H1 (cell line): ENCODE data around the gene NHEJ1. TPM values are rescaled to one million over a fixed set of nuclear protein-coding genes. Genes with fewer than 3 reads are reported as not detected.

ENCODE experiments used
- CTCF ChIA-PET: fragments of 300-600 bp; sonication (Branson Sonifier 250); formaldehyde crosslinking; loops from one replicate; lab custom pipeline; 2021; ENCODE audit not compliant: partially characterized antibody; lab: Charles Lee
- POLR2A ChIA-PET: fragments of 300-600 bp; sonication (Branson Sonifier 250); formaldehyde crosslinking; loops from one replicate; lab custom pipeline; 2021; ENCODE audit warnings: inconsistent platforms; ENCODE audit not compliant: partially characterized antibody; lab: Charles Lee
- DNase-seq, 2 experiments: peaks; one replicate each; pipeline versions ENCODE4 v3.0.0 to v3.0.0-alpha.2; 2010 to 2022; ENCODE audit warnings: low spot score in 2 of 2, low read depth in 1 of 2, mixed read lengths in 1 of 2
- FAIRE-seq: peaks from 2 replicates; lab custom pipeline; 2011; peaks lifted over from hg19 to GRCh38; lab: Jason Lieb, UNC
- H2AFZ ChIP-seq: 2 replicates; pipeline ENCODE4 v1.8.1; 2012; ENCODE audit warnings: low read length, inconsistent platforms
- H2AK5ac ChIP-seq: 2 replicates; pipeline ENCODE4 v1.6.1; 2013; ENCODE audit warnings: low read depth, low read length
- H2BK120ac ChIP-seq: replicated peaks from 2 replicates; pipeline ENCODE3; 2013; ENCODE audit warnings: low read depth, low read length, inconsistent platforms
- H2BK12ac ChIP-seq: 2 replicates; pipeline ENCODE4 v1.6.1; 2013; ENCODE audit warnings: low read depth, low read length
- H2BK15ac ChIP-seq: 2 replicates; pipeline ENCODE4 v1.6.1; 2013; ENCODE audit warnings: low read length
- H2BK20ac ChIP-seq: 2 replicates; pipeline ENCODE4 v1.6.1; 2013; ENCODE audit warnings: low read length
- H2BK5ac ChIP-seq: 2 replicates; pipeline ENCODE4 v1.6.1; 2013; ENCODE audit warnings: low read depth, low read length
- H3K14ac ChIP-seq: 2 replicates; pipeline ENCODE4 v1.6.1; 2013; ENCODE audit warnings: inconsistent platforms; ENCODE audit not compliant: insufficient read length
- H3K18ac ChIP-seq: 2 replicates; pipeline ENCODE4 v1.6.1; 2013; ENCODE audit warnings: low read length; ENCODE audit errors: extremely low read depth
- H3K23ac ChIP-seq: 2 replicates; pipeline ENCODE4 v1.6.1; 2013; ENCODE audit warnings: inconsistent platforms; ENCODE audit not compliant: insufficient read length
- H3K23me2 ChIP-seq: 2 replicates; pipeline ENCODE4 v1.6.1; 2013; ENCODE audit warnings: low read depth, low read length
- H3K27ac ChIP-seq: 2 replicates; pipeline ENCODE4 v1.6.1; 2011; ENCODE audit warnings: low read depth, low read length, inconsistent platforms
- H3K27me3 ChIP-seq, 4 experiments: replicated peaks in 1 of 4; 1 replicate in 1 of 4; 2 replicates in 3 of 4; pipeline versions ENCODE4 v1.6.1 to v1.8.1; 2011 to 2013; ENCODE audit warnings: low read length in 3 of 4, mild to moderate bottlenecking in 3 of 4, inconsistent platforms in 2 of 4, mixed read lengths in 2 of 4, moderate library complexity in 1 of 4; ENCODE audit not compliant: control insufficient read depth in 3 of 4, insufficient read depth in 3 of 4; ENCODE audit errors: extremely low read depth in 1 of 4
- H3K36me3 ChIP-seq, 4 experiments: 2 replicates each; pipeline versions ENCODE4 v1.6.1 to v1.8.1; 2011 to 2013; ENCODE audit warnings: mild to moderate bottlenecking in 4 of 4, low read length in 3 of 4, moderate library complexity in 2 of 4, control low read depth in 1 of 4, inconsistent platforms in 1 of 4; ENCODE audit not compliant: insufficient read depth in 4 of 4, control insufficient read depth in 2 of 4
- H3K4ac ChIP-seq: replicated peaks from 2 replicates; pipeline ENCODE3; 2013; ENCODE audit warnings: low read length, low read depth, mixed read lengths, inconsistent platforms; ENCODE audit not compliant: insufficient read length
- H3K4me1 ChIP-seq, 4 experiments: replicated peaks in 1 of 4; 1 replicate in 1 of 4; 2 replicates in 3 of 4; pipeline versions ENCODE4 v1.6.1 to v1.8.1; 2011 to 2013; ENCODE audit warnings: low read length in 3 of 4, inconsistent platforms in 2 of 4, mixed read lengths in 1 of 4; ENCODE audit not compliant: insufficient read depth in 4 of 4, control insufficient read depth in 3 of 4
- H3K4me2 ChIP-seq, 2 experiments: 2 replicates each; pipeline versions ENCODE4 v1.6.1 to v1.8.1; 2011 to 2013; ENCODE audit warnings: low read depth in 2 of 2, low read length in 2 of 2, control low read depth in 1 of 2, inconsistent platforms in 1 of 2, mild to moderate bottlenecking in 1 of 2; ENCODE audit not compliant: insufficient read depth in 1 of 2
- H3K4me3 ChIP-seq, 4 experiments: fragments of 200-600, 300-600 bp in 1 of 4; sonication (generic), shearing (Covaris generic), sonication (Bioruptor Twin) in 1 of 4; 2 replicates each; pipeline versions ENCODE4 v1.5.1 to v1.8.1; 2011 to 2016; ENCODE audit warnings: low read length in 4 of 4, low read depth in 3 of 4, control low read depth in 2 of 4, inconsistent platforms in 2 of 4, mild to moderate bottlenecking in 2 of 4, mixed read lengths in 1 of 4, moderate library complexity in 1 of 4; ENCODE audit not compliant: insufficient read depth in 2 of 4; ENCODE audit errors: extremely low read depth in 1 of 4
- H3K56ac ChIP-seq: replicated peaks from 2 replicates; pipeline ENCODE3; 2013; ENCODE audit warnings: low read depth, mild to moderate bottlenecking, mixed read lengths, low read length, inconsistent platforms; ENCODE audit not compliant: insufficient read length
- H3K79me1 ChIP-seq: 2 replicates; pipeline ENCODE4 v1.6.1; 2013; ENCODE audit warnings: low read depth, low read length, control low read depth
- H3K79me2 ChIP-seq, 2 experiments: 2 replicates each; pipeline versions ENCODE4 v1.6.1 to v1.8.1; 2012 to 2013; ENCODE audit warnings: low read length in 2 of 2, mild to moderate bottlenecking in 2 of 2, inconsistent platforms in 1 of 2; ENCODE audit not compliant: insufficient read depth in 2 of 2, control insufficient read depth in 1 of 2
- H3K9ac ChIP-seq, 4 experiments: replicated peaks in 1 of 4; 1 replicate in 1 of 4; 2 replicates in 3 of 4; pipeline versions ENCODE4 v1.6.1 to v1.8.1; 2011 to 2013; ENCODE audit warnings: low read depth in 3 of 4, low read length in 3 of 4, control low read depth in 2 of 4, mild to moderate bottlenecking in 2 of 4, moderate library complexity in 2 of 4, inconsistent platforms in 1 of 4; ENCODE audit errors: extremely low read depth in 1 of 4
- H3K9me3 ChIP-seq, 2 experiments: 2 replicates each; pipeline versions ENCODE4 v1.6.1 to v1.8.1; 2012 to 2013; ENCODE audit warnings: mild to moderate bottlenecking in 2 of 2, moderate library complexity in 2 of 2, control low read depth in 1 of 2, inconsistent platforms in 1 of 2, low read depth in 1 of 2, low read length in 1 of 2, mixed read lengths in 1 of 2; ENCODE audit not compliant: insufficient read depth in 2 of 2
- H4K20me1 ChIP-seq, 2 experiments: replicated peaks in 1 of 2; 2 replicates each; pipeline versions ENCODE3 to v1.8.1; 2011 to 2013; ENCODE audit warnings: inconsistent platforms in 2 of 2, low read length in 2 of 2, mild to moderate bottlenecking in 1 of 2; ENCODE audit not compliant: insufficient read depth in 2 of 2, control insufficient read depth in 1 of 2
- H4K5ac ChIP-seq: 2 replicates; pipeline ENCODE4 v1.6.1; 2013; ENCODE audit warnings: low read length, low read depth, mixed read lengths, inconsistent platforms; ENCODE audit not compliant: insufficient read length
- H4K8ac ChIP-seq: 2 replicates; pipeline ENCODE4 v1.8.0; 2013; ENCODE audit warnings: mild to moderate bottlenecking, moderate library complexity, low read length, inconsistent platforms; ENCODE audit not compliant: insufficient read depth; ENCODE audit errors: extremely low read depth
- H4K91ac ChIP-seq: replicated peaks from 2 replicates; pipeline ENCODE3; 2013; ENCODE audit warnings: low read length, mixed read lengths, inconsistent platforms; ENCODE audit not compliant: insufficient read length
- CBX5 ChIP-seq: fragments of 300-800, 300-1000 bp; sonication (generic); IDR thresholded peaks from 2 replicates; pipeline ENCODE4 v1.7.1; 2016; ENCODE audit warnings: antibody characterized with exemption, low read length, low read depth
- EP300 ChIP-seq, 2 experiments: IDR thresholded peaks; 1 replicate in 1 of 2; 2 replicates in 1 of 2; pipeline ENCODE4 v1.6.1; 2011 to 2012; ENCODE audit warnings: low read depth in 2 of 2, low read length in 2 of 2, mild to moderate bottlenecking in 2 of 2, borderline replicate concordance in 1 of 2, inconsistent platforms in 1 of 2, moderate library complexity in 1 of 2
- EZH2 ChIP-seq: fragments of 200-600 bp; sonication (generic); IDR thresholded peaks from 2 replicates; pipeline ENCODE4 v1.7.1; 2012; ENCODE audit warnings: low read depth, mild to moderate bottlenecking, moderate library complexity, low read length, inconsistent platforms; ENCODE audit not compliant: severe bottlenecking
- KDM5A ChIP-seq: fragments of 200-600 bp; IDR thresholded peaks from 2 replicates; pipeline ENCODE4 v1.7.1; 2012; ENCODE audit warnings: mild to moderate bottlenecking, low read length, inconsistent platforms, mixed read lengths
- POU5F1 ChIP-seq: IDR thresholded peaks from 2 replicates; pipeline ENCODE4 v1.6.1; 2011; ENCODE audit warnings: low read depth, mild to moderate bottlenecking, low read length, moderate library complexity
- RFX5 ChIP-seq: IDR thresholded peaks from 2 replicates; pipeline ENCODE4 v1.6.1; 2011; ENCODE audit warnings: low read depth, low read length, improper control_type of control experiment, borderline replicate concordance
- SAP30 ChIP-seq: fragments of 300-600 bp; sonication (generic); IDR thresholded peaks from 2 replicates; pipeline ENCODE4 v1.7.1; 2012; ENCODE audit warnings: low read length, moderate library complexity, mild to moderate bottlenecking, inconsistent platforms; ENCODE audit not compliant: insufficient read depth, insufficient replicate concordance
- SIN3A ChIP-seq, 2 experiments: IDR thresholded peaks in 1 of 2; conservative IDR thresholded peaks in 1 of 2; 2 replicates each; pipeline ENCODE4 v1.6.1; 2011 to 2012; ENCODE audit warnings: low read length in 2 of 2, improper control_type of control experiment in 1 of 2, low read depth in 1 of 2, mild to moderate bottlenecking in 1 of 2
- SUZ12 ChIP-seq: fragments of 200-600 bp; sonication (generic); IDR thresholded peaks from 2 replicates; pipeline ENCODE4 v1.6.1; 2012; ENCODE audit warnings: mild to moderate bottlenecking, inconsistent platforms, low read length, moderate library complexity, mixed read lengths
- TAF7 ChIP-seq: optimal IDR thresholded peaks from 2 replicates; pipeline ENCODE3; 2011; ENCODE audit warnings: low read depth, mild to moderate bottlenecking, inconsistent platforms, low read length, moderate library complexity, borderline replicate concordance
- TCF12 ChIP-seq: IDR thresholded peaks from 2 replicates; pipeline ENCODE4 v1.6.1; 2011; ENCODE audit warnings: low read depth, mild to moderate bottlenecking, low read length
- whole genome bisulfite sequencing, 2 experiments: shearing (Covaris generic) in 1 of 2; methylation state at CpG; one replicate each; pipeline versions ENCODE4 v1.1.6 to v1.1.7; 2013 to 2015; ENCODE audit warnings: low lambda C conversion rate in 2 of 2, mixed read lengths in 2 of 2, inconsistent platforms in 1 of 2, low coverage in 1 of 2, missing lambda C conversion rate in 1 of 2; ENCODE audit not compliant: insufficient replicate concordance in 2 of 2, insufficient coverage in 1 of 2, insufficient read length in 1 of 2; ENCODE audit errors: extremely low coverage in 1 of 2, missing lambda C conversion rate in 1 of 2; 5-methylcytosine and 5-hydroxymethylcytosine counted together
- polyA plus RNA-seq, 7 experiments: library from polyadenylated mRNA; depleted of rRNA in 3 of 7; stranded (reverse) in 5 of 7; unstranded in 2 of 7; fragments of >200 nt in 5 of 7; fragments of 200-250 nt in 2 of 7; gene quantifications; 1 replicate in 5 of 7; 2 replicates in 1 of 7; 4 replicates in 1 of 7; pipeline versions ENCODE4 v1.2.1 to v1.2.3, GENCODE V29; 2011 to 2013; ENCODE audit warnings: missing spikeins in 2 of 7, mixed read lengths in 2 of 7
- total RNA-seq: library from RNA; stranded (reverse); fragmentation: NEBNext Ultra II Directional; extraction: Animal tissue kit (Norgen Biotek cat#: 25700); gene quantifications from 2 replicates; pipeline ENCODE4 v1.2.1, GENCODE V29; 2021

NHEJ1 gene
- total and polyA plus RNA-seq, 2 of the 8 experiments (the other 6 are each of a cell fraction or from before 2014, with no cell fraction given): 22.7 to 24.1 TPM

DNA sequence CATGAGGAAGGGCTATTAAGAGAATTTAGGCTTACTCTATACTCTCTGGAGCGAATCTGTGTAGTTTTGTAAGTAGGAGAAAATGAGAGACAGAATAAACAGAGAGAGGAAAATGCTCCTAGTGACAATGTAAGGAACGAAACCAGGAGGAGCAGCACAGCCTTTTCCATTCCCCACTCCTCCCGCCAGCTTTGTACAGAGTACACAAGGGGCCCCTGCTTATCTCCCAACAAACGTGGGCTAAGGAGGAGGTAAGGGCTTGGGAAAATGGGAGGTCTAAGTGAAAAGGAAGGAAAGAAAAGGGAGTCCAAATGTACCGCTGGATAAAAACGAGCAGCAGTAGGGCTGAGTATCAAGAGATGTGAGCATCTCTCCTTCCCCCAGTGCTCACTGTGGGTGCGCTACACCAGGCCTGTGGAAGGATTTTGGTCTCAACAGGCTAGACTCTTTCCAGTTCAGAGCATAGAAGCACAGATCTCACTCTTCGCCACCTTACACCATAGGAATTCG is 87.8 kb downstream of the NHEJ1 start:
- Histone ChIP-seq H3K9ac (no peak overlapping the region), H3K56ac (no peak overlapping the region), H3K27ac (no peak overlapping the region), H4K8ac (no peak overlapping the region), H2BK15ac (no peak overlapping the region), H2AFZ (no peak overlapping the region), H3K23me2 (no peaks in the 10 kb centered on the region), H3K14ac (no peak overlapping the region), H3K9me3 (no peaks in the 10 kb centered on the region), H3K23ac (no peak overlapping the region), H3K4me3 (no peak overlapping the region), H3K27me3 (no peaks in the 10 kb centered on the region), H4K91ac (no peak overlapping the region), H3K79me2 (no peaks in the 10 kb centered on the region), H2AK5ac (no peak overlapping the region; the same call in 1 of the 2 replicates), H2BK20ac (no peak overlapping the region), H3K4ac (no peak overlapping the region), H3K79me1 (no peaks in the 10 kb centered on the region), H4K20me1 (no peaks in the 10 kb centered on the region), H3K36me3 (peaks cover 0 to 5% (median under 1%) of the 10 kb centered on the region in 4 experiments; a peak in 3 of 8 replicates), H2BK120ac (no peak overlapping the region), H2BK5ac (no peak overlapping the region), H3K4me1 (0 out of 7 replicates have a peak, but pooled peaks cover 0 to 3% (median under 1%) of the 10 kb centered on the region in 4 experiments), H3K4me2 (no peak overlapping the region), H4K5ac (no peak overlapping the region), H3K18ac (no peak overlapping the region), H2BK12ac (no peak overlapping the region)
- WGBS, 2 experiments: 91% methylated on average over 9 of the region's 9 CpGs; no CpG with 5 or more reads in 1 of the 2 experiments
- ChIA-PET CTCF (interaction anchor here (0.6 to 62.8 kb wide), 28 partner anchors 7 to 297 kb away, joined by 3 to 1777 read pairs (median 5); partner anchors contain the start of genes CFAP65, IHH and NHEJ1), POLR2A (interaction anchor here (0.7 kb wide), 1 partner anchor 26 kb away, joined by 3 read pairs; no protein-coding TSS in a partner anchor)
- FAIRE-seq (no peak), DNase-seq (no peak)
- TF ChIP-seq EZH2: no peak
- TF ChIP-seq RFX5: no peak
- no peak for TF ChIP-seq CBX5
- no peak for TF ChIP-seq SAP30
- TF ChIP-seq EP300 (IDR thresholded peaks at IDR 0.05; ENCODE audit: borderline replicate concordance in 1 of 2, low read depth in 2 of 2, low read length in 2 of 2): no peak
- TF ChIP-seq POU5F1: no peak
- TF ChIP-seq SUZ12: no peak
- TF ChIP-seq TAF7: no peak
- TF ChIP-seq TCF12: no peak
- TF ChIP-seq SIN3A (conservative IDR thresholded peaks at IDR 0.05 in 1 of 2, IDR thresholded peaks at IDR 0.05 in 1 of 2; ENCODE audit: low read depth in 1 of 2, low read length in 2 of 2): no peak
- no peak for TF ChIP-seq KDM5A
